Measurements from ENCODE around the gene APOBEC3G. TPM values are rescaled to one million over a fixed set of nuclear protein-coding genes. Genes with fewer than 3 reads are reported as not detected.
"Not testable (repeated sequence)": the region's sequence is repeated elsewhere in the genome, so short reads cannot be mapped to it uniquely, and the experiment has no call there.

APOBEC3G gene
- 100 to 1,000 TPM; 146 to 196 TPM for total RNA-seq

DNA sequence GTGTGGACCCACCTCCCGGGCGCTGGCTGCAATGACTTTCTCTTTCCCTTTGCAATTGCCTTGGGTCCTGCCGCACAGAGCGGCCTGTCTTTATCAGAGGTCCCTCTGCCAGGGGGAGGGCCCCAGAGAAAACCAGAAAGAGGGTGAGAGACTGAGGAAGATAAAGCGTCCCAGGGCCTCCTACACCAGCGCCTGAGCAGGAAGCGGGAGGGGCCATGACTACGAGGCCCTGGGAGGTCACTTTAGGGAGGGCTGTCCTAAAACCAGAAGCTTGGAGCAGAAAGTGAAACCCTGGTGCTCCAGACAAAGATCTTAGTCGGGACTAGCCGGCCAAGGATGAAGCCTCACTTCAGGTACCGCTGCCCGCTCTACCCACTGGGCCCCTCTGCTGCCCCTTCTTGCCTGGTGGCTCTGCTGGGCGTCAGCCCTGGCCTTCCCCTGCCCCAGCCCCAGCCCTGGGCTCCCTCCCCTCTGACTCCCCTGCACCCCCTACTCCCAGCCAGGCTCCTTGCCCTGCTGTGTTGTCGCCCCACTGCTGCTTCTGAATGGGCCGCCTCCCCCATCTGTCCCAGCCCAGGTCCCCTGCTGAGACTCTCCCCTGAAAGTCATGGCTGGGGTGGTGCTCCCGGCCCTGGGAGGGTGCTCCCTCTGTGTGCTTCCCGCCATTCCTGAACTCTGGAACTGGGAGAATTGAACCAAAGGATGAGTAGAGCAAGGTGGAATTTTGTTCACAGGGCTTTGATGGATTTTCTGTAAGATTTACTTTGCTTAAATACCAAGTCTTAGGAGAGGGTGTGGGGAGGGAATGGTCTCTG lies at the start of gene APOBEC3G:
TSS of gene APOBEC3G (plus strand) at position 250 of the 815 bp plus-strand sequence. CDS start at position 337, 87 bp downstream.
- CTCF ChIA-PET, result interaction anchor here (0.6 to 1.4 kb wide), 2 partner anchors 45 to 48 kb away, joined by 3 read pairs; no protein-coding TSS in a partner anchor
- H3K9me3 Mint-ChIP-seq (ENCODE audit: low read depth), result not testable (repeated sequence)

DNA sequence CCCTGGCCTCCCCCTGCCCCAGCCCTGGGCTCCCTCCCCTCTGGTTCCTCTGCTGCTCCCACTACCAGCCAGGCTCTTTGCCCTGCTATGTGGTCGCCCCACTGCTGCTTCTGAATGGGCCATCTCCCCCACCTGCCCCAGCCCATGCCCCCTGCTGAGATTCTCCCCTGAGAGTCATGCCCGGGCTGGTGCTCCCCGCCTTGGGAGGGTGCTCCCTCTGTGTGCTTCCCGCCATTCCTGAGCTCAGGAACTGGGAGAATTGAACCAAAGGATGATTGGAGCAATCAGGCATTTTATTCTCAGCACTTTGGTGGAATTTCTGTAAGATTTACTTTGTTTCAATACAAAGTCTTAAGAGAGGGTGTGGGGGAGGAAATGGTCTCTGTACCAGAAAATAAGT lies 49.4 kb upstream of the APOBEC3G start:
- no peak overlapping the region for H3K4me3 Mint-ChIP-seq
- no peak for ATAC-seq
- no peaks in the 10 kb centered on the region for H3K9me3 Mint-ChIP-seq (ENCODE audit: low read depth)
- peaks cover 28% of the 10 kb centered on the region for H3K36me3 Mint-ChIP-seq
- DNase-seq, result no peak
- H3K27me3 Mint-ChIP-seq, result no peaks in the 10 kb centered on the region
- H3K4me1 Mint-ChIP-seq, result peaks cover 30% of the 10 kb centered on the region
- no peak overlapping the region for H3K27ac Mint-ChIP-seq
- CTCF ChIA-PET, result interaction anchor here (0.9 kb wide), 1 partner anchor 158 kb away, joined by 3 read pairs; no protein-coding TSS in a partner anchor

More for the DNA sequence above, at the start of gene APOBEC3G:
- DNase-seq, result peak; percentile 86
- peaks cover 38% of the 10 kb centered on the region for H3K36me3 Mint-ChIP-seq
- ATAC-seq, result peak; percentile 93
- H3K27ac Mint-ChIP-seq, result peak within 1 kb of the TSS; percentile 88
- H3K4me1 Mint-ChIP-seq, result peaks cover 37% of the 10 kb centered on the region
- H3K4me3 Mint-ChIP-seq, result peak within 1 kb of the TSS; percentile 96
- H3K27me3 Mint-ChIP-seq, result not testable (repeated sequence)

DNA sequence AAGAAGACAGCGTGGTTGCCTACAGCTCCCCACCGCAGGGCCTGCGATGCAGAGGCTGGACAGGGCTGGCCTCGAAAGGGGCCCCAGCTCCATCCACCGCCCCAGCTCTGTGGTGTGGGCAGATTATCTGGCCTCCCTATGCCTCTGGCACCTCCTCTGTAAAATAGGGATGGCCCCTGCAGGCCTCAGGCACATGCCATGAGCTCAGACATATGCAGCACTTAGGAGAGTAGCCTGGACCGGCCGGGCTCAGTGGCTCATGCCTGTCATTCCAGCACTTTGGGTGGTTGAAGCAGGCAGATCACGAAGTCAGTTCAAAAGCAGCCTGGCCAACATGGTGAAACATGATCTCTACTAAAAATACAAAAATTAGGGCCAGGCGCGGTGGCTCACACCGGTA lies 48.8 kb upstream of the APOBEC3G start:
- CTCF ChIA-PET, result interaction anchor here (0.9 to 1.2 kb wide), 3 partner anchors 12 to 158 kb away, joined by 3 to 6 read pairs (median 3); no protein-coding TSS in a partner anchor
- Mint-ChIP-seq H3K4me1 (peaks cover 28% of the 10 kb centered on the region), H3K27ac (no peak overlapping the region), H3K36me3 (peaks cover 32% of the 10 kb centered on the region), H3K27me3 (no peaks in the 10 kb centered on the region), H3K9me3 (ENCODE audit: low read depth) (no peaks in the 10 kb centered on the region), H3K4me3 (no peak overlapping the region)
- DNase-seq (no peak), ATAC-seq (no peak)

DNA sequence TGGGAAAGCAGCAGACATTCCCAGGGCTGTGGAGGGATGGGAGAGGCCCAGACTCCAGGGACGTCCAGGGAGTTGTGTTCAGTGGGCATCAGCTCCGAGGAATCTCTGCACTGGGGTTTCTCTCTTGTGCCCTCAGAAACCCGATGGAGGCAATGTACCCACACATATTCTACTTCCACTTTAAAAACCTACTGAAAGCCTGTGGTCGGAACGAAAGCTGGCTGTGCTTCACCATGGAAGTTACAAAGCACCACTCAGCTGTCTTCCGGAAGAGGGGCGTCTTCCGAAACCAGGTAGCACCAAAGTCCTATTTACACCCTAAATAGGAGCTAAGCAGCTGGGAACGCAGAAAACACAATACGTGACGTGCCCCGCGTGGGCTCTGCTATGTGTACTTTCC lies 47.8 kb upstream of the APOBEC3G start:
- DNase-seq, result no peak
- peaks cover 18% of the 10 kb centered on the region for H3K4me1 Mint-ChIP-seq
- H3K9me3 Mint-ChIP-seq (ENCODE audit: low read depth), result no peaks in the 10 kb centered on the region
- no peak for ATAC-seq
- H3K27ac Mint-ChIP-seq, result no peak overlapping the region
- H3K36me3 Mint-ChIP-seq, result peaks cover 29% of the 10 kb centered on the region
- H3K27me3 Mint-ChIP-seq, result no peaks in the 10 kb centered on the region
- CTCF ChIA-PET, result interaction anchor here (0.9 to 1.2 kb wide), 2 partner anchors 11 to 70 kb away, joined by 3 to 6 read pairs; no protein-coding TSS in a partner anchor
- no peak overlapping the region for H3K4me3 Mint-ChIP-seq

DNA sequence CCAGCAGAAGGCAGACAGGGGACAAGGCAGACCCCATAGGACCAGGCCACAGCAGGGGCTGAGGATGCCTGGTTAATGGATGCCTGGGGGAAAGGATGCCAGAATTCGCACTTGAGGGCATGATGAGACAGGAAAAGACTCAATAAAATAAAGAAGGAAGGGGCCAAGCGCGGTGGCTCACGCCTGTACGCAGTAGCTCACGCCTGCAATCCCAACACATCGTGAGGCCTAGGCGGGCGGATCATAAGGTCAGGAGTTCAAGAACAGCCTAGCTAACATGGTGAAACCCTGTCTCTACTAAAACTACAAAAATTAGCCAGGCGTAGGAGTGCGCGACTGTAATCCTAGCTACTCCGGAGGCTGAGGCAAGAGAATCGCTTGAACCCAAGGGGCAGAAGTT lies 46.4 kb upstream of the APOBEC3G start:
- H3K4me3 Mint-ChIP-seq, result no peak overlapping the region
- H3K9me3 Mint-ChIP-seq (ENCODE audit: low read depth), result no peaks in the 10 kb centered on the region
- H3K27ac Mint-ChIP-seq, result peak overlapping the region; percentile 47
- no peak for ATAC-seq
- CTCF ChIA-PET, result interaction anchor here (0.5 kb wide), 1 partner anchor 264 kb away, joined by 3 read pairs; no protein-coding TSS in a partner anchor
- H3K27me3 Mint-ChIP-seq, result no peaks in the 10 kb centered on the region
- peaks cover 4% of the 10 kb centered on the region for H3K4me1 Mint-ChIP-seq
- peaks cover 18% of the 10 kb centered on the region for H3K36me3 Mint-ChIP-seq
- DNase-seq, result no peak

DNA sequence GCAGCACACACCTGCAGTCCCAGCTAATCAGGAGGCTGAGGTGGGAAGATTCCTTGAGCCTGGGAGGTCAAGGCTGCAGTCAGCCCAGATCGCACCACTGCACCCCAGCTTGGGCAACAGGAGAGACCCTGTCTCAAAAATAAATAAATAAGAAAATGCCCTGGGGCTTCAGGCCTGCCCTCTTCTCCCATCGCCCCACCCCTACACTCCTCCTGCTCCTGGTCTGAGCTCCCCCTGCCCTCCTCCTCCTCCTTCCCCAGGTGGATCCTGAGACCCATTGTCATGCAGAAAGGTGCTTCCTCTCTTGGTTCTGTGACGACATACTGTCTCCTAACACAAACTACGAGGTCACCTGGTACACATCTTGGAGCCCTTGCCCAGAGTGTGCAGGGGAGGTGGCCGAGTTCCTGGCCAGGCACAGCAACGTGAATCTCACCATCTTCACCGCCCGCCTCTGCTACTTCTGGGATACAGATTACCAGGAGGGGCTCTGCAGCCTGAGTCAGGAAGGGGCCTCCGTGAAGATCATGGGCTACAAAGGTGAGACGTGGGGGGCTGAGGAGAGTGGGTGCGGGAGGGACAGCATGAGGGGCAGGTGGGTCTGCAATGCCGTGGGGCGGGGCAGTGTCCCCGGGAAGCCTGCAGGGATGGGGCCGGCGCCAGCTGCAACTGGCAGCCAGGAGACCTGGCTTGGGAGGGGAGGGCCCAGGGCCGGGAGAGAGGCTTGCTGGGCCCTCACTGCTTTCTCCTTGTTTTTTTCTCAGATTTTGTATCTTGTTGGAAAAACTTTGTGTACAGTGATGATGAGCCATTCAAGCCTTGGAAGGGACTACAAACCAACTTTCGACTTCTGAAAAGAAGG lies 45.4 kb upstream of the APOBEC3G start:
- H3K4me1 Mint-ChIP-seq; H3K27ac Mint-ChIP-seq; H3K9me3 Mint-ChIP-seq (ENCODE audit: low read depth); H3K27me3 Mint-ChIP-seq; H3K4me3 Mint-ChIP-seq; DNase-seq; ATAC-seq: not testable (repeated sequence)
- CTCF ChIA-PET, result interaction anchor here (0.5 kb wide), 1 partner anchor 265 kb away, joined by 3 read pairs; no protein-coding TSS in a partner anchor
- peaks cover 18% of the 10 kb centered on the region for H3K36me3 Mint-ChIP-seq

DNA sequence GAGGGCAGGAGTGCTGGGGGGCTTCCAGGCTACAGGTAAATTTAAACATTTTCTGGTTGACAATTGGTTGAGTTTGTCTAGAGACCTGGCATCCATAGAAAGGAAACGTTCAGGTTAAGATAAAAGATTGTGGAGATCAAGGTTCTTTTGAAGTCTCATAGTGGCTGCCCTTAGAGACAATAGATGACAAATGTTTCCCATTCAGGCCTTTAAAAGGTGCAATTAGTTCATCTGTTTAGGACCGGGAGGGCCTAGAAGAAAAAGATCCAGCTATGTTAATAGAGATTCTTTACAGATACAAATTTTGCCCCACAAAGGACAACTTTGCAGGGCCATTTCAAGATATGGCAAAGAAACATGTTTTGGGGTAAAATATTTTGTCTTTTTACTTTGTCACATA lies 40.0 kb upstream of the APOBEC3G start:
- Mint-ChIP-seq H3K36me3 (peaks cover 20% of the 10 kb centered on the region), H3K27ac (peak overlapping the region; percentile 60), H3K4me1 (peaks cover 15% of the 10 kb centered on the region)
- H3K9me3 Mint-ChIP-seq (ENCODE audit: low read depth); DNase-seq; ATAC-seq; CTCF ChIA-PET; H3K4me3 Mint-ChIP-seq; H3K27me3 Mint-ChIP-seq: not testable (repeated sequence)

DNA sequence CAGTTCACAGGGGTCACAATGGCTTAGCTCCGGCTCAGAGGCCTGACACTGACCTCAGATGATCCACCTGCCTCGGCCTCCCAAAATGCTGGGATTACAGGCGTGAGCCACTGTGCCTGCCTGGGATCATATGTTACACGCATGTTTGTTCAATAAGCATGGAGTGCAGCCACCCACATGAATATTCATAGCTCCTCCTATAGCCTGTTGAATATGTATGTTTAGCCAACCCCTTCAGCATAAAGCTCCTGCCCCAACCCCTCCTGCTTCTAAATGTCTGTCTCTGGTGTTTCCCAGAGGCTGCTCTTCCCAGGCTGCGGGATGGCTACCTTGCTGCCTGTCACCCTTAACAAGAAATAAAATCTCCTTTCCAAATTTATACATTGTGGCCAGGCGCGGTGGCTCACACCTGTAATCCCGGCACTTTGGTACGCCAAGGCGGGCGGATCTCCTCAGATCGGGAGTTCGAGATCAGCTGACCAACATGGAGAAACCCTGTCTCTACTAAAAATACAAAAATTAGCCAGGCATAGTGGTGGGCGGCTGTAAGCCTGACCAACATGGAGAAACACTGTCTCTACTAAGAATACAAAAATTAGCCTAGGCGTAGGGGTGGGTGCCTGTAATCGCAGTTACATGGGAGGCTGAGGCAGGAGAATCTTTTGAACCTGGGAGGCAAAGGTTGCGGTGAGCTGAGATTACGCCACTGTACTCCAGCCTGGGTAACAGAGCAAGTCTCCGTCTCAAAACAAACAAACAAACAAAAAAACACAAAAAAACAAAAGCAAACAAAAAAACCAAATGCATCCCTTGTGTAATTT lies 37.6 kb upstream of the APOBEC3G start:
- peaks cover 14% of the 10 kb centered on the region for H3K36me3 Mint-ChIP-seq
- no peaks in the 10 kb centered on the region for H3K27me3 Mint-ChIP-seq
- peaks cover 30% of the 10 kb centered on the region for H3K4me1 Mint-ChIP-seq
- DNase-seq (no peak), ATAC-seq (no peak)
- CTCF ChIA-PET, result interaction anchor here (1.1 to 1.5 kb wide), 3 partner anchors 11 to 36 kb away, joined by 3 to 6 read pairs (median 4); no protein-coding TSS in a partner anchor
- no peaks in the 10 kb centered on the region for H3K9me3 Mint-ChIP-seq (ENCODE audit: low read depth)
- H3K27ac Mint-ChIP-seq, result peak overlapping the region; percentile 78
- H3K4me3 Mint-ChIP-seq, result peak overlapping the region; percentile 71

DNA sequence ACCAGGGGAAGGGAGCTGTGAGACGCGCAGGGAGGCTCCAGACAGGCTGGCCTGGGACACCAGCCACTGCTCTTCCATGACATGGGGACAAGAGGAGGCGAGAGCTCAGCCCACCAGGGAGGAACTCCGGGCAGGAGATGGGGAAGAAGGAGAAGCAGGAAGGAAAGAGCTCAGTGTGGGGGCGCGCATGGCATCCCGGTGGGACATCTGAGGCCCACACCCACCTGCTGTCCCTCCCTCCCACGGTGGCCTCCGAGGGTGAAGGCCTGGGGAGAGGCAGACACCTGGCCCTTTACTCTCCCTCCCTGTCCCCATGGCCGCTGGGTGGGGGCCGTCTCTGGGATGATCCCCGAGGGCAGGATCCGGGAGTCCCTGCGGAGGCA lies 36.9 kb upstream of the APOBEC3G start:
- H3K27ac Mint-ChIP-seq, result peak overlapping the region; percentile 78
- not testable (repeated sequence) for H3K9me3 Mint-ChIP-seq (ENCODE audit: low read depth); DNase-seq; ATAC-seq; H3K27me3 Mint-ChIP-seq
- peaks cover 18% of the 10 kb centered on the region for H3K36me3 Mint-ChIP-seq
- peaks cover 30% of the 10 kb centered on the region for H3K4me1 Mint-ChIP-seq
- peak overlapping the region; percentile 71 for H3K4me3 Mint-ChIP-seq
- CTCF ChIA-PET, result interaction anchor here (1.1 to 1.5 kb wide), 3 partner anchors 11 to 37 kb away, joined by 3 to 6 read pairs (median 4); no protein-coding TSS in a partner anchor

DNA sequence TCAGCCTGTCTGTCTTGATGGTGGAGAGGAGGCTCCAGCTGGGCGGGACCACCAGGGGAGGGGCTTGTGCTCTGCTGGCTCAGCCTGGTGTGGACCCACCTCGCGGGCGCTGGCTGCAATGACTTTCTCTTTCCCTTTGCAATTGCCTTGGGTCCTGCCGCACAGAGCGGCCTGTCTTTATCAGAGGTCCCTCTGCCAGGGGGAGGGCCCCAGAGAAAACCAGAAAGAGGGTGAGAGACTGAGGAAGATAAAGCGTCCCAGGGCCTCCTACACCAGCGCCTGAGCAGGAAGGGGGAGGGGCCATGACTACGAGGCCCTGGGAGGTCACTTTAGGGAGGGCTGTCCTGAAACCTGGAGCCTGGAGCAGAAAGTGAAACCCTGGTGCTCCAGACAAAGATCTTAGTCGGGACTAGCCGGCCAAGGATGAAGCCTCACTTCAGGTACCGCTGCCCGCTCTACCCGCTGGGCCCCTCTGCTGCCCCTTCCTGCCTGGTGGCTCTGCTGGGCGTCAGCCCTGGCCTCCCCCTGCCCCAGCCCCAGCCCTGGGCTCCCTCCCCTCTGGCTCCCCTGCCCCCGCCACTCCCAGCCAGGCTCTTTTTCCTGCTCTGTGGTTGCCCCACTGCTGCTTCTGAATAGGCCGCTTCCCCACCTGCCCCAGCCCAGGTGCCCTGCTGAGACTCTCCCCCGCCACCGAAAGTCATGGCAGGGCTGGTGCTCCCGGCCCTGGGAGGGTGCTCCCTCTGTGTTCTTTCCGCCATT lies 36.4 kb upstream of the APOBEC3G start, which contains the start of gene APOBEC3F:
TSS of gene APOBEC3F (plus strand) at position 327 of the 759 bp plus-strand sequence. CDS start at position 424, 97 bp downstream.
- ATAC-seq (peak; percentile 98), DNase-seq (peak; percentile 92)
- Mint-ChIP-seq H3K4me1 (peaks cover 35% of the 10 kb centered on the region), H3K36me3 (peaks cover 22% of the 10 kb centered on the region), H3K4me3 (peak within 1 kb of the TSS; percentile 91), H3K27ac (peak within 1 kb of the TSS; percentile 88)
- not testable (repeated sequence) for H3K27me3 Mint-ChIP-seq; H3K9me3 Mint-ChIP-seq (ENCODE audit: low read depth)
- CTCF ChIA-PET, result interaction anchor here (1.1 to 1.5 kb wide), 3 partner anchors 12 to 37 kb away, joined by 3 to 6 read pairs (median 4); no protein-coding TSS in a partner anchor

DNA sequence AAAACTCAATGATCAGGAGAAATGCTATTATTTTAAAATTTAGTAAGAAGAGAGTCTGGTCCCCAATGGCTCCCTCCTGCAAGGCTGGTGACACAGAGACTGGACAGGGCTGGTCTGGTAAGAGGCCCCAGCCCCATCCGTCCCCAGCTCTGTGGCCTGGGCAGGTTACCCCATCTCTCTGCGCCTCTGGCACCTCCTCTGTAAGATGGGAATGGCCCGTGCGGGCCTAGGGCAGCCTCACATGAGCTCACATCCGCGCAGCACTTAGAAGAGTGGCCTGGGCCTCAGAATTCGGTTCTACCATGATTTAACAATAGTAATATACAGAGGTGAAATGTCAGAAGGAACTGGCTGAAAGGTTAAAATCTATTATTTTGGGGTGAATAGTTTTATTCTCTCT lies 35.2 kb upstream of the APOBEC3G start:
- Mint-ChIP-seq H3K4me3 (peak overlapping the region; percentile 91), H3K9me3 (ENCODE audit: low read depth) (no peaks in the 10 kb centered on the region), H3K4me1 (peaks cover 35% of the 10 kb centered on the region), H3K27ac (peak overlapping the region; percentile 88), H3K36me3 (peaks cover 24% of the 10 kb centered on the region), H3K27me3 (no peaks in the 10 kb centered on the region)
- CTCF ChIA-PET, result interaction anchor here (0.8 to 1.0 kb wide), 2 partner anchors 29 to 36 kb away, joined by 3 read pairs; no protein-coding TSS in a partner anchor
- ATAC-seq (no peak), DNase-seq (no peak)
